CD4-positive, alpha-beta T cell treated with Interferon gamma for 1 hour (primary cell): ENCODE data around the gene PLXNA2.

Experiments
- DNase-seq: peaks from one replicate; pipeline ENCODE4 v3.0.0-alpha.2; 2020

The PLXNA2 gene

GRCh38 chr1:207988326-207989165 is 255.6 kb downstream of the PLXNA2 start:
- DNase-seq, result no peak

GRCh38 chr1:207987164-207987563 is 257.0 kb downstream of the PLXNA2 start:
- no peak for DNase-seq

- DNase-seq, result no peak
These were observed 258.2 kb downstream of the PLXNA2 start for GRCh38 chr1:207985996-207986395.

- DNase-seq, result no peak
These were observed 259.2 kb downstream of the PLXNA2 start for GRCh38 chr1:207984831-207985572.

- no peak for DNase-seq
These were observed 261.0 kb downstream of the PLXNA2 start for GRCh38 chr1:207983044-207983635.

- no peak for DNase-seq
These were observed 262.2 kb downstream of the PLXNA2 start for GRCh38 chr1:207981976-207982375.

- no peak for DNase-seq
These were observed 265.7 kb downstream of the PLXNA2 start for GRCh38 chr1:207978441-207978840.

- DNase-seq, result no peak
These were observed 266.3 kb downstream of the PLXNA2 start for GRCh38 chr1:207977876-207978275.

- no peak for DNase-seq
These were observed 270.2 kb downstream of the PLXNA2 start for GRCh38 chr1:207973898-207974568.

- DNase-seq, result no peak
These were observed 271.8 kb downstream of the PLXNA2 start for GRCh38 chr1:207972337-207972736.
